Fibroblast of lung (primary cell): ENCODE measurements around the gene SAPCD1.

ENCODE experiments used
- EZH2 ChIP-seq: IDR thresholded peaks from 2 replicates; pipeline ENCODE4 v1.5.1; 2012; ENCODE audit warnings: low read length, control low read depth, mild to moderate bottlenecking; ENCODE audit errors: missing control alignments
- TF ChIP-seq, protein P1 (sequence below), 2 donors: IDR thresholded peaks in 1 of 2; conservative IDR thresholded peaks in 1 of 2; 1 replicate in 1 of 2; 2 replicates in 1 of 2; pipeline ENCODE4 v1.5.1; 2011 to 2012; ENCODE audit warnings: low read length in 2 of 2, control low read depth in 1 of 2, inconsistent platforms in 1 of 2, low read depth in 1 of 2, mild to moderate bottlenecking in 1 of 2

DNA sequence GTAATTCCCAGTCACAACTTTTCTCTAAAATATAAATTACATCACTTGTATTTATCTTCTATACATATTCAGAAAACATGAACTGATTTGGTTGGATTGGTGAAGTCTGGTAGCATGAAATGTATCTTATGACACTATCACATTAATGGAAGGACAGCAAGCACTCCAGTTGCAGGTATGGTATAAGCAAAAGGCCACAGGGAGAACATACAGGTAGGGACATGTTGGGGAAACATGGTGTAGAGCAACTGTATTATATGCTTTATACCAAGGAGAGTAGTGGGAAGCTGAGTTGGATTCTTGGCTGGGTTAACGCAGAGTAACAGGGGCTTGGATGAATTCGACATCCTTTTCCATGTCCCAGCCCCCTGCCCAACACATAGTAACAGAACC, 34.5 kb downstream of the SAPCD1 start:
- TF ChIP-seq, protein P1, sequence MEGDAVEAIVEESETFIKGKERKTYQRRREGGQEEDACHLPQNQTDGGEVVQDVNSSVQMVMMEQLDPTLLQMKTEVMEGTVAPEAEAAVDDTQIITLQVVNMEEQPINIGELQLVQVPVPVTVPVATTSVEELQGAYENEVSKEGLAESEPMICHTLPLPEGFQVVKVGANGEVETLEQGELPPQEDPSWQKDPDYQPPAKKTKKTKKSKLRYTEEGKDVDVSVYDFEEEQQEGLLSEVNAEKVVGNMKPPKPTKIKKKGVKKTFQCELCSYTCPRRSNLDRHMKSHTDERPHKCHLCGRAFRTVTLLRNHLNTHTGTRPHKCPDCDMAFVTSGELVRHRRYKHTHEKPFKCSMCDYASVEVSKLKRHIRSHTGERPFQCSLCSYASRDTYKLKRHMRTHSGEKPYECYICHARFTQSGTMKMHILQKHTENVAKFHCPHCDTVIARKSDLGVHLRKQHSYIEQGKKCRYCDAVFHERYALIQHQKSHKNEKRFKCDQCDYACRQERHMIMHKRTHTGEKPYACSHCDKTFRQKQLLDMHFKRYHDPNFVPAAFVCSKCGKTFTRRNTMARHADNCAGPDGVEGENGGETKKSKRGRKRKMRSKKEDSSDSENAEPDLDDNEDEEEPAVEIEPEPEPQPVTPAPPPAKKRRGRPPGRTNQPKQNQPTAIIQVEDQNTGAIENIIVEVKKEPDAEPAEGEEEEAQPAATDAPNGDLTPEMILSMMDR (conservative IDR thresholded peaks at IDR 0.05 in 1 of 2, IDR thresholded peaks at IDR 0.05 in 1 of 2; ENCODE audit: low read depth in 1 of 2, low read length in 2 of 2) = no peak
- no peak for TF ChIP-seq EZH2
